NCI-H2227 treated with DMSO at 0.1 percent for 48 hours (cell line): ENCODE measurements around the gene COL18A1.
"Not testable (repeated sequence)": the region's sequence is repeated elsewhere in the genome, so short reads cannot be mapped to it uniquely, and the experiment has no call there.

Source experiments
- DNase-seq: peaks from one replicate; lab custom pipeline; 2025; lab: John Stamatoyannopoulos, UW

Gene COL18A1

GRCh38 chr21:45494851-45495680, 90.1 kb downstream of the COL18A1 start:
- no peak for DNase-seq

DNA sequence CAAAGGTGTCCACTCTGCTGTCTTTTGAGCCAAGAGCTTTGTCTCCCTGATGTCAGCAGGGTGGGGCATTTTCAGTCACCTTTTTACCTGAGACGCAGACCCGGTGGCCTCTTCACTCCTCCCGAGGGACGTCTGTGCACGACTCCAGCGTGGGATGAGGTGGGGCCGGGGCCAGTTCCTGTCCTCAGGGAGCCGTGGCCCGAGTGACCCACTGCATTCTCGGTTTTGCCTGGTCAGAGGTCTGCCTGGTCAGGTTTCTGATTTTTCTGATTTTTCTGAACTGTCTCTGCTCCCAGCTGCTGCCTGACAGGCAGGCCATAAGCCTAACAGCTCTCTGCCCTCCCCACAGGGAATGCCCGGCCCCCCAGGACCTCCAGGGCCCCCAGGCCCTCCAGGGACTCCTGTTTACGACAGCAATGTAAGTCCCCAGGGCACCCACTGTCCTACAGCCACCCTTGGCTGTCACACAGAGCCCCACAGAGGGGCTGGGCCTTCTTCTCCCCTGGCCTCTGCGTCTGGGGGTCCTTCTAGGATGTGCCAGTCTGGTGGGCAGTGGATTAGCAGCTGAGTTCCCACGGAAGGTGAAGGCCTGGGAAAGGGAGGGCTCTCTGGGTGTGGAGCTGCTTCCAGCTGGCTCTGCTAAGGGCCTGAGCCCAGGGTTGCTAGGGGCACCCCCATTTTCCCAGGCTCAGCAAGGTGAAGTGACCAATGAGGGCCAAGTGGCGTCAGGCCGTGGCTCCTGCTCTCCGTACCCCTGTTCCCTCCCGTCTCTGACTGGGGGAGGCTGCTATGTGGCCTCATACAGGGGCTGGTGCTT, 91.4 kb downstream of the COL18A1 start:
- DNase-seq = no peak

GRCh38 chr21:45496968-45497845, 92.2 kb downstream of the COL18A1 start:
- no peak for DNase-seq

- no peak for DNase-seq
Measured at GRCh38 chr21:45497846-45498645, 93.1 kb downstream of the COL18A1 start.

DNA sequence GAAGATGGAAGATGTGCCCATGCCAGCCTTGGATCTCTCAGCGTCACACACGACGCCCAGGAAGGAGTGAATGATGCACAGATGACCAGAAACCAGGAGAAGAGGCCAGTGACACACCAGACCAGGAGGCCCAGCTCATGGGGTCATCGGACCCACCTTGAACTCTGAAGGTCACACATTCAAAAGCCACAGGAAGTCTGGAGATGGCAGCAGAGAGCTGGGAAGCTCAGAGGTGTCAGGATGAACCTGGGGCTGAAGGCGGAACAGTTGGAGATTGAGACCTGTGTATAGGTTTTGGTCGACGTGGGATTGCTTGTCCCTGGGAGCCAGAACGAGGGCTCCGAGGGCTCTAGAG, 93.7 kb downstream of the COL18A1 start:
- DNase-seq = no peak

DNA sequence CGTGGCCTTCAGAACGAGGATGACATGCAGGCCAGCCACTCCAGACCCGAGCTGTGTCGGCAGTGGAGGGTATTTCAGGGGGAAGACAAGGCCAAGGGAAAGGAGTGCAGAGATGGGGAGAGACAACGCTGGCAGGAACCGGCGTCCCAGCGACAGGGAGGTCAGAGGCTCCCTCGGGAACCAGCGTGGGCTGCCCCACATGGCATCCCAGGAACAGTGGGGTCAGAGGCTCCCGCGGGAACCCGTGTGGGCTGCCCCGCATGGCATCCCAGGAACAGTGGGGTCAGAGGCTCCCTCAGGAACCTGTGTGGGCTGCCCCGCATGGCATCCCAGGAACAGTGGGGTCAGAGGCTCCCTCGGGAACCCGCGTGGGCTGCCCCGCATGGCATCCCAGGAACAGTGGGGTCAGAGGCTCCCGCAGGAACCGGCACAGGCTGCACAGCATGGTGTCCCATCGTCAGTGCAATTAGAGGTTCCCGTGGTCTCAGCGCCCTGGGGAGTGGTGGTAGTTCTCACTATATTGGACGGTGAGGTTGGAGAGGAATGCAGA, 94.3 kb downstream of the COL18A1 start:
- DNase-seq = no peak

- DNase-seq = no peak
Measured at GRCh38 chr21:45499970-45500577, 95.1 kb downstream of the COL18A1 start.

GRCh38 chr21:45501081-45502005, 96.4 kb downstream of the COL18A1 start:
- DNase-seq = not testable (repeated sequence)

DNA sequence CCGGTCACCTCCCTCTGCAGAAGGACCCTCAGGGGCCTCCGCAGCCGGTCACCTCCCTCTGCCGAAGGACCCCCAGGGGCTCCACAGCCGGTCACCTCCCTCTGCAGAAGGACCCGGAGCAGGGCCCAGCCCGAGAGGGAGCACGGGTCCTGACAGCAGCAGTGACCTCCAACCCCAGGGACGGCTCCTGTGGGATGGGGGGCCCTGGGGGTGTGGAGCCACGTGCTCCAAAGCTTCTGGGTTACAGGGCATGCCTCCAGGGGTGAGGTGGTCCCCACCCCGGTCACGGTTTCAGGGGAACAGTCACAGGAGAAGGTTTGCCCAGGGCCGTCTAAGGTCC, 97.0 kb downstream of the COL18A1 start:
- no peak for DNase-seq

DNA sequence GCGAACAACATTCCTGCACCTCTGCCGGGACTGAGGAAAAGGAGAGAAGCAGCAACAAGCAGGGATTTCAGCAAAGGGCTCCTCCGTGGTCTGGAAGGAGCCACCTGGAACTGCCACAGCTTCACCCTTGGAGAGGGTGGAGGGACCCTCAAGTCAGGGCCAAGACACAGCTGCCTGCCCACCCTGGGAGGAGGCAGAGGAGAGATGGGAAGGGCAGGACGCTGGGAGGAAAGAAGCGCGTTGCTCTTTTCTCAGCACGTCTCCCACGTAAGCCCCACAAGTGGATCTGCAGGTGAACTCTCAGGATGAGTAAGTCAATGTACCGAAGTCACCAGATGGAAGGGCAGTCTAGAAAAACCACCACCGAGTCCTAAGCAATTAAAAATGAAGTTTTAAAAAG, 97.6 kb downstream of the COL18A1 start:
- no peak for DNase-seq

DNA sequence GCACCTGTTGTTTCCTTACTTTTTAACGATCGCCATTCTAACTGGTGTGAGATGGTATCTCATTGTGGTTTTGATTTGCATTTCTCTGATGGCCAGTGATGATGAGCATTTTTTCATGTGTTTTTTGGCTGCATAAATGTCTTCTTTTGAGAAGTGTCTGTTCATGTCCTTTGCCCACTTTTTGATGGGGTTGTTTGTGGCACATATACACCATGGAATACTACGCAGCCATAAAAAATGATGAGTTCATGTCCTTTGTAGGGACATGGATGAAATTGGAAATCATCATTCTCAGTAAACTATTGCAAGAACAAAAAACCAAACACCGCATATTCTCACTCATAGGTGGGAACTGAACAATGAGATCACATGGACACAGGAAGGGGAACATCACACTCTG, 98.3 kb downstream of the COL18A1 start:
- DNase-seq = not testable (repeated sequence)

GRCh38 chr21:45504021-45504515, 99.1 kb downstream of the COL18A1 start:
- DNase-seq = no peak

DNA sequence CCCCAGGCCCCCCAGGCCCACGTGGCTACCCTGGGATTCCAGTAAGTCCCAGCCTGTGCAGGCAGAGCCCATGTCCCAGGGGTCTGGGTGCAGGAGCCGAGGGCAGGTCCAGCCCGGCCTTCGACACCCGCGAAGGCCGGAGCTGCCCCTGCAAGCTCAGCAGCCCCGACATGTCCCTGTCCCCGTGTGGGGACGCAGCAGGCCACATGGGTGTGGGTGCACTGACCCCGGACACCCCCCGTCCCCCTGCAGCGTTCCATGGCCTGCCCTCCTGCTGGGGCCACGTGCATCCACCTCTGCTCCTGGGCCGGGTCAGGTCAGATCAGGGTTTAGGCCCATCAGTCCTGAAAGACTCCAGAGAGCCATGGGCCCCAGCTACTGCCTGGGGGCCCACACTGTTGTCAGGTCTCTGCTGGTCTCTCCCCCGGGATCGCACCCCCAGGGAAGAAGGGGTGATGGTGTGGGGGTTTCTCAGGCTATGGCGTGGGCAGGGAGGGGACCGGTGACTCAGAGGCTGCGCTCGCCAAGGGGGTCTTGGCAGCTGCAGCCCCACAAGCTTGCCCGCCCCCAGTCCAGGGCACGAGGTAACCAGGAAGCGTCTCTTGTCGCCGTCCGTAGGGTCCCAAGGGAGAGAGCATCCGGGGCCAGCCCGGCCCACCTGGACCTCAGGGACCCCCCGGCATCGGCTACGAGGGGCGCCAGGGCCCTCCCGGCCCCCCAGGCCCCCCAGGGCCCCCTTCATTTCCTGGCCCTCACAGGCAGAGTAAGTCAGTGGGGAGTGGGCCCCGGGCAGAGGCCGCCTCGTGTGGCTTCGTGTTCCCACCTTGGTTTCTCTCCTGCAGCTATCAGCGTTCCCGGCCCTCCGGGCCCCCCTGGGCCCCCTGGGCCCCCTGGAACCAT, 99.8 kb downstream of the COL18A1 start:
- no peak for DNase-seq

- DNase-seq = no peak
Measured at GRCh38 chr21:45505416-45506021, 100.6 kb downstream of the COL18A1 start.

- DNase-seq = no peak
Measured at GRCh38 chr21:45506241-45506817, 101.4 kb downstream of the COL18A1 start.

- DNase-seq = no peak
Measured at GRCh38 chr21:45506836-45507522, 102.0 kb downstream of the COL18A1 start.

GRCh38 chr21:45507523-45507875, 102.5 kb downstream of the COL18A1 start:
- DNase-seq = no peak
